ENCODE measurements around the gene PLXDC2.
"Not testable (repeated sequence)": the region's sequence is repeated elsewhere in the genome, so short reads cannot be mapped to it uniquely, and the experiment has no call there.

PLXDC2 gene

DNA sequence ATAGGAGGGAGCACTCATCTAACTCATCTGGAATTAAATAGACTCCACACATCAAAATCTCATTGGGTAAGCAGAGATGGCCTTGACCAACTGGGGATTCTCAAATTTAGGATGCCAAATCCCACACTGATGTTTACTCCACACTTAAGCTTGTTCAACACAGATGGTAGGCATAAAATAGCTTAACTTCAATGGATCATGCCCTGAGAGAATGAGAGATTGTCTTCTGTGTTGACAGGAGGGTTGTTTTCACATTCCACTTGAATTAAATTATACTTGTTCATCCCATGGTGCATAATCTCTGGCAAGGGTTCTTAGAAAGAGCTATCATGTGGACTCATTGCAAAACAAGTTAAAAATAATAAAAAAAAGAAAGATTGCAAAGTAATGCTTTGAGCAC is 391.4 kb downstream of the PLXDC2 start:
- DNase-seq (ENCODE audit: low spot score), result no peak

DNA sequence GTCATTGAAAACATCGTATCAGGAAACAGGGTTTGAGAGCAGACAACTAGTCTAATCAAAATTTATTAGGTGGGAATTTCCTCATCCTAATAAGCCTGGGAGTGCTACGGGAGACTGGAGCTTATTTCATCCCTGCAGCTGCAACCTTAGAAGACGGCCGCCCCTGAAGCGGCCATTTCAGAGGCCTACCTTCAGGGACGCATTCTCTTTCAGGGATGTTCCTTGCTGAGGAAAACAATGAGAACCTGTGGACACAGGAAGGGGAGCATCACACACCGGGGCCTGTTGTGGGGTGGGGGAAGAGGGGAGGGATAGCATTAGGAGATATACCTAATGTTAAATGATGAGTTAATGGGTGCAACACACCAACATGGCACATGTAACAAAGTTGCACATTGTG is 392.9 kb downstream of the PLXDC2 start:
- DNase-seq (ENCODE audit: low spot score), result not testable (repeated sequence)

DNA sequence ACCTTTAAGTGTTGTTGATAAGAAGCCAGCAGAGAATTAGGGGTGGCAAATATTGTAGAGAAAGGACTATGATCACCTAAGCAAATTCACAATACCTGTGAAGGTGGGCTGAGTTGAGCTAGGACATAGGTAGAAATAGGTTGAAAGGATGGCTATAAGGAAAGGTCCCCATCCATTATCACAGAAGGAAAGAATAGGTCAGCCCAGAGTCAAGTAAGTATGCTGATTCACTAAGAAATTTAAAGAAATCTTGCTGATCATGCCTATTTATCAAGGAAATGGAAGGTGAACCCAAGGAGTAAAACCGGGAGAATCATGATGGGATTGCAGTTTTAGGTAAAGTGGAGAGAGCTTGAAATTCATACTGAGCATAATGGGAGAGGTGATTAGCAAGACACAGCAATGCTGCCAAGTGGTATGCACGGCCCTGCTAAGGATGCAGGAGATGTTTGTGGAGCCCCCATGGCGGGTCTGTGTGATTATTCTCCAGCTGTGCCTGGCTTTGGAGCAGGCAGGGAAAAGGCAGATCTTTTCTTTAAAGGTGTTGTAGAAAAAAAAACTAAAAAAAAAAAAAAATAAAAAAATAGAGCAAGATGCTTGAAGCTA is 399.4 kb downstream of the PLXDC2 start:
- no peak for DNase-seq (ENCODE audit: low spot score)

DNA sequence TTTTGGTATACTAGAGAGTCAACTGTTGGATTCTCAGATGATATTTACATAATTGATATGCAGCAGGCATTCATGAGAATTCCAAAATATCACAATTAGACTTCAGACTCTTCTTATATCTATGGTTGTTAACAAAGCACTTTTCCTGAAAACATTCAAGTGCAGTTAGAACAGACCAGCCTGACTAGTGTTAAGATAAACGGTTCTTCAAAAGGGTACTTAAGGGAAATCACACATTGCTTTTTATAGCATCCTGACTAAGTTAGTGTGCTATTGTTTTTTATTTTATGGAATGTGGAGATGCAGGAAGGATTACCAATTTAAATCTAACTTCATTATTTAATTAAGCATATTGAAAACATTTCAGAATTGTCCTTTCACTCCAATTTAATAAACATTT is 405.1 kb downstream of the PLXDC2 start:
- DNase-seq (ENCODE audit: low spot score), result no peak

DNA sequence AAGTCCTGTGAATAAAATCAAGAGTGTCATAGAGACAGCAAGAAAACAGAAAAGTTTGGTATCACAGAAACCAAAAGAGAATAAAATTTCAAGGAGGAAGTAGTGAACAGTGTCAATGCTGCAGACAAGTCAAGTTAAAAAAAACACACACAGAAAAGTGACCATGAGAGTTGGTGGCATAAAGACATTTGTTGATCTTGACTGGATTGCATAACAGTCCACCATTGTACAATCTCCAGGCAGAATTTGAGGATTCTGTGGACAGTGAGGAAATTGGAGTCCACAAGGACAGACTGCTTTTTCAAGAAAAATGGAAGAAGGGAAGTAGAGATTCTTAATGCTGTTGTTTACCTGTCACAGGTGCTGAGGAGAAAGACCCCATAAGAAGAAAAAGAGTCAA is 412.5 kb downstream of the PLXDC2 start:
- no peak for DNase-seq (ENCODE audit: low spot score)

DNA sequence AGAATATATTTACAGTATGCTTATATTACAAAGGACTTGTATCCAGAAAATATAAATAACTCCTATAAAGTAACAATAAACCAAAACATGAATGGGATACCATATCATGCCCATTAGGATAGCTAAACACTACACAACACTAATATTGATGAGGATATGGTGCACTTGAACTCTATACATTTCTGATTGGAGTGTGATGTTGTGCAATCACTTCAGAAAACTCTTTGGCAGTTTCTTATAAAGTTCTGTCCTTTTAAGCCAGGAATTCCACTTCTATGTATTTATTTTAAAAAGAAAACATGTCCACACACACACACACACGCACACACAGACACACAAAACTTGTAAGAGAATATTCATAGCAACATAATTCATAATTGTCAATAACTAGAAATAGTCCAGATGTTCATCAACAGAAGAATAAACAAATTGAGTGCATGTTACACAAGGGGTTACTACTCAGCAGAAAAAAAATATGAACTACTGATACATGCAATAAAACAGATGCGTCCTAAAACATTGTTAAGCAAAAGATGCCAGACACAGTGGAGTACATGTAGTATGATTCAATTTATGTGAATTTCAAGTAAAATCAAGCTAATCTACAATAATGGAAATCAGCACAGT is 416.0 kb downstream of the PLXDC2 start:
- DNase-seq (ENCODE audit: low spot score), result no peak

DNA sequence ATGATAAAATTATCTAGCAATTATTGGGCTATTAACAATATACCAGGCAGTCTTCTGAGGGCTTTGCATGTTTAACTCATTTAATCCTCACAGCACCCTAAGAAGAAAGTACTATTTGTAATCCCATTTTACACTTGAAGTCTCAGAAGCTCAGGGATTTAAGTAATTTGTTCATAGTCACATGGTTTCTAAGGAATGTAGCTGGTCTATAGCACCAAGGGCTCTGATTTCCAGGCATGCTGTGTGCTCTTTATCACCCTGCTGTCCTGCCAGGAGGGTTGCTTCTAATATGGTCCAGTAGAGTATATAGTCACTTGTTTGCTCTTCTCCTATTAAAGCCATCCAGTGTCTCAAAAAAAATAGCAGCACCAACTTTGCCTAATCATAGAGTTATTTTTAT is 417.2 kb downstream of the PLXDC2 start:
- DNase-seq (ENCODE audit: low spot score), result no peak

DNA sequence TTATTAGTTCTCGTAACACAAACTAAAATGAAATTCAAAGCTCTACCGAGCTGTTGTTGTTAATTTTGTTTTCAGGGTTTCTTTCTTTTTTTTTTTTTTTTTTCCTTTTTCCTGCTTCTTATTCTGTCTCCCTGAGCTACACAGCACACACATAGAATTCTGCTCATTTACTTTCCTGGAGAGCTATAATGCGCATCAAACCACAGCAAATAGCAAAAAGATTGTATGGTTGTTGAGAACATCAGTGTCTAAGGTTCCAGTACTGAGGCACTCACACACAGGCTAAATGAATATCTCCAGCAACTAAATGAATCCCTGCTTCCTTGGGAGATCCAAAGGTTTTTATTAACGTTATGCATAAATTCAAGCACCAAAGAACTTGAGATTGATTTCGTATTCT is 418.3 kb downstream of the PLXDC2 start:
- DNase-seq (ENCODE audit: low spot score), result no peak

DNA sequence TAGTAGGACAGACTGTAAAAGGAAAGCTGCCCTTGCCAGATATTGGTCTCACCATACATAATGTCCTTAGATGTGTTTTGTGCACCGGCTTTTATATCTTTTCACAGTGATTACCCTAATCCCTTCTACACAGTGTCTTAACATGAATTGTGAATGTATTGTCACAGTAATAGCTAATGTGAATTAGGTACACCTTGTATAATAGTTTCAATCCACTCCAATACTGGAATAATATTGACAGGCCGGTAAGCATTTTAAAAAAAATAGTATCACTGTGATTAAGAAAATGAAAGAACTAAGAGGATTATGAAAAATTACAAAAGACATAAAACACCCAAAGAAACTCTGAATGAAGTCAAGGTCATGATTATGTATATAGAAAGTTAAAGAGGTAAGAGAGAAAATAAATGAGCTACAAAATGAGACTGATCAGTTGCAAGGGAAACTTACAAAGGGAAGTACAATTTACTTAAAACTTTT is 420.9 kb downstream of the PLXDC2 start:
- no peak for DNase-seq (ENCODE audit: low spot score)

DNA sequence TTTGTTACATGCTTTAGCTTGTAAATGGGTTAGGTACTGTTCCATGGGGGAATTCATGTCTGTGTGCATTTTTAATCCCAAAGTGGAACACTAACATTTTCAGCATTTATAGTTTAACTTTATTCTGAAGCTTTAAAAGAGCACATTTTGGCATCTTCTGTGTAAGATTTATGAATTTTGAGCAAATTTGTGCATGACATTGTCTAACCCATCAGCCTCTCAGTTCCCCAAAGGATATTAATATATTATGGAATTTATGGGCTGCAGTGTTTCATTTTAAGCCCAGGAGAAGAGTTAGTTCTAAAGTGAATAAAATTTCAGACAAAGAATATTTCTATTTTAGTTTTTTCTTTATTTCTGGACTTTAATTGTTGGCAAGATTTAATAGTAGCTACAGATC is 421.4 kb downstream of the PLXDC2 start:
- no peak for DNase-seq (ENCODE audit: low spot score)

DNA sequence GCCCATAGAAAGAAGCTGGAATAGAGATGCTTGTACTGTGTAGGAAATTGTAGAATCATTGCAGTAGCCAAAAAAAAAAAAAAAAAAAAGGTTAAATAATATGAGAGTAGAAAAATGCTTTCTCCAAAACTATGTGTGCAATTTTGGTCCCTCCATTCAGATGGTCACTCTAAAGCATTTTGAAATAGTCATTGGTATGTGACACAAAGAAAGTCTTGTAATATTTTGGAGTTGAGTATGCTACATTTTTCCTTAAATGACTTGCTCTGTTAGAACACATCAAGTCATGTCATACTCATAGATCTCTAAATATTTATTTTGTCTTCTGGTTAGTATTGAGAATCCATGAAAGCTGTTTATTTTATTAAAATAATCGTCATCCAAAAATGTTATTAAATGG is 424.4 kb downstream of the PLXDC2 start:
- DNase-seq (ENCODE audit: low spot score), result no peak

DNA sequence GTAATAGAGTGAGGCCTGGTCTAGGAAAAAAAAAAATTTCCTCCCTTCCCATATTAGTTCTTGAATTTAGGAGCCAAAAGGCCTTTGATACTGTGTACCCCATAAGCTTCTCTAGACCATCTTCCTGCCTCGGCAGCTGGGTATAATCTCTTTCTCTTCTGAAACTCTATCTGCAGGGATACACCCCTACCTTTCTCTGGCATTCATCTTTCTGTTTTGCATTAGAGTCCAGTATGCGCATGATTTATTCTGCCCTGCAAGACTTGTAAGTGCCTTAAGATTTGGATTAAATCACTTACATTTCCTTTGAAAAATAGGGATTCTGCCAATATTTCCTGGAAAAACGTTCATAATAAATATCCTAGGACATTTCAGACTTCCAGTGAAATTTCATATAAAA is 431.2 kb downstream of the PLXDC2 start:
- no peak for DNase-seq (ENCODE audit: low spot score)

DNA sequence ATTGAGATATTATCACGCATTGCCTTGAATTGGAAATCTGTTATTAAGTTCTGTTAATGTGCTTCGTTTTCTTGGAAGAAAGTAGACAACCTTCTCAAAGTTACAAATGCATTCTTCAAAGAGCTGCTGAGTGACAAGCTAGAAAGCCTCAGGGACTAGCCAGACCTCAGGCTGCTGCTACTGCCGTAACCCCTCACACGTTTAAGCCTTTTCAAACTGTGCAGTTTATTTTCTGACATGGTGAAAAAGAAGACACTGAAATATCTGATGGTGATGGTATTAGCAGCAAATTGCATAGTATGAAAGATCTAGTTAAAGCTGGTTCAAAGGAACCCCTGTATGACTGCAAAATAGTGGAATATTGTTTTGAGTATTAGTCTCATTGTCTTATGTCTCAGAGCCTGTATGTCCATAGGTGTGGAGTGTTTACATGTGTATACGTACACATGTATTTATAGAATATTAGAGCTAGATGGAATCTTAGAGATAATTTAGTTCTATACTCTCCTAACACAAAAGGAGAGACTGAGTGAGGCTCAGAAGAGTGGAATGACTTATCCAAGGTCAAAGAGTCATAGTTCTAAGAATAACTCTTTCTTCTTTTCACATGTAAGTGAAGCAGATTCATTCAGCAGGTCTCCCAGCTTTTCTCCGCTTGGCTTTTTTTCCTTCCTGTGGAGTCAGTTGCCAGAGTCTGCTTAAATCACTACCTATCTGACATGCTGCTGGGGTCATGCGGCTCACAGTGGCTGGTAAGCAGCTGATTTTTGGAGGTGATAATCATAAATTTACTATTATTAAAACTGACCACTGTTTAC is 431.9 kb downstream of the PLXDC2 start:
- DNase-seq (ENCODE audit: low spot score), result no peak

DNA sequence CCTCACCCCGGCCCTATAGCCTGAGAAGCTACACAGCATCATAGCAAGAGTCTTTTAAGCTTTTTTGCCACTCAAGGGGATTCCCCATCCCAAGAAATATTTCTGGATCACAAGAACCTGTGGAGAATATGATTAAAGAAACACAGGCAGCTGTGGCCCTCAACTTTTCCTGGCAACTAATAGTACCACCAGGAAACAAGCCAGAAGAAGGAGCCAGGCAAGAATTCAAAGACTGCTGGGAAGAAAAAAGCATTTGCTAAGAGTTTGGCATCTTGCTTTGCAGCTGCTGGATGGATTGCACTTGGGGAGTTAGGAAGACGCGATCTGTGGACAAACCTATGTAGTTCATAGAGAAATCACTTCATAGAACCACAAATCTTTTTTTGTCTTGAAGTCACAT is 437.8 kb downstream of the PLXDC2 start:
- no peak for DNase-seq (ENCODE audit: low spot score)

DNA sequence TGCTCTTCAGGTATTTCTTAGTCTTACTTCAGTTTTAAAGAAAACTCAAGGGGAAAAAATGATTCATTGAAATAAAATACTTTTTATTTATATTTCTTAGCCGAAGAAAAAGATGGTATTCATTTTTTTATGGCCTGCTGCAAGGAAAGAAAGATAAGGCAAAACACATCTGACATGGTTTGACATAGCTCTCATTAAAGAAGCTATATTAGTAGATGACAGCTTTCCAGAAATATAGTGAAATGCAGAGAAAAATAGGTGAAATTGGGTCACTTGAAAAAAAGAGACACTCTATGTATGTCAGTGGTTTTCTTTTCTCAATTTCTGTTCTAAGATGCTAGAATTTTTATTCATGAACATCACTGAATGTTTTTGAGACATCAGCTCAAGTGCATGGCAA is 438.3 kb downstream of the PLXDC2 start:
- no peak for DNase-seq (ENCODE audit: low spot score)

DNA sequence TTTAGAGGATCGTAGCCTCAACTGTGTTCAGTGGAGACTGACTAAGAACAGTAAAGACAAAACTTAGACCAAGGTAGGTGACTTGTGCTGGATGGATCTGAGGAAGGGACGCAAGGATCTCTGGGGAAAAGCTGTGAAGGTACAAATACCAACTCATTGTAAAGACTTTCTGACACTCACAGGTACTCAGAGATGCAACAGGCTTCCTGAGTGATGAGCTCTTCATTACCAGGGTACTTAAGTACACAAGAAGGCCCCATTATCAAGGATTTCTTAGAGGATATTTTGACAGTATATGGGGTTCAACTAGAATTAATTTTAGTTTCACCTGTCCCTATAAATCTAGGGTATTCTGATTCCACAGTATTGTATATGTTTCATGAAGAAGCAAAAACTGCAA is 440.7 kb downstream of the PLXDC2 start:
- DNase-seq (ENCODE audit: low spot score), result no peak

DNA sequence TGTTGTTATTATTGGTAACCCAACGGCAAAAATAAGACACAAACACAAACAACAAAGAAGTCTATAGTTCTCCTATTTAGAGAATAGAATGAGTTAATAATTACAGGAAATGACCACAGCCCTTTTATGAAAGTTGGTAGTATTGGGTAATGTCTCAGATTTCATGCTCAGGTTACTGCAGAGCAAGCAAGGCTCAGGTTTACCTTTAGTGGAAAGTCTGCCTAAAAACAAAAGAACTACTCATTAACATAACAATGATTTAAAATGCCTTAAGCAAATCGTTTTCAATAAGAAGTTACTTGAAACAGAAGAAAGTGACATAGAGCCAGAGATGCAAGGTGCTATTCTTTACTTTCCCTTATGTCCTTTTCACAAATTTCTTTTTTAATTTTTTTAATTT is 441.2 kb downstream of the PLXDC2 start:
- DNase-seq (ENCODE audit: low spot score), result no peak

DNA sequence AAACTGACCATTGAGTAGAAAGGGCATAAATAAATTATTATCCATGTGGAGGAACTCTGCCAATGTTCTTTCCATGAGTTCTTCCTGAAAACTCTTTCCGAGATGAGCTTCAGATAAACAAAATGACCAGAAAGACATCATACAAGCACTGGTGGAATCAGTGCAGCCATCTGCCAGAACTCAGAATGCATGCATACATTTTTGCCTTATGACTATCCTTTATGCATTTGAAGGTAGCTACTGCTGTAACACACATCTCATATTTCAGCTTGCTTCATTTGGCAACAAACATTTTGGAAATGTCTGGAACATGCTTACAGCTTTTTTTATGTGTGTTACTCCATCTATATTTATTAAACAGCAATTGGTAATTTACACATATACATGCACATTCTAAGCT is 448.9 kb downstream of the PLXDC2 start:
- DNase-seq (ENCODE audit: low spot score), result no peak

DNA sequence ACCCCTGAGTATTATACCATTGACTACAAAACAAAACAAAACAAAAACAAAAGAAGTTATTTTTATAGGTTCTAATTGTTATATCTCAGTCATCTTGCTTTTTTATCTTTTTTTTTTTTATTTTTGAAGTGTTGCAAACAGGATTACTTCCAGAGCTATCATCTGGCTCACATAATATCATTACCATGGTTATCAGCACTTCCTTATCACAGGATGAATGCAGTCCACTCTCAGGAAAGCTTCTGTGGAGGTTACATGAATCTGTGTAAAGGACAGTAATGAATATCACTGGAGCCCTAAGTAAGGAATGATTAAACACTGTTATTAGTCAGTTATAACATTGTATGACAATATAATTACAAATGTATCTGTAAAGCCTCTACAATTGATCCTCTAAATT is 451.5 kb downstream of the PLXDC2 start:
- no peak for DNase-seq (ENCODE audit: low spot score)

DNA sequence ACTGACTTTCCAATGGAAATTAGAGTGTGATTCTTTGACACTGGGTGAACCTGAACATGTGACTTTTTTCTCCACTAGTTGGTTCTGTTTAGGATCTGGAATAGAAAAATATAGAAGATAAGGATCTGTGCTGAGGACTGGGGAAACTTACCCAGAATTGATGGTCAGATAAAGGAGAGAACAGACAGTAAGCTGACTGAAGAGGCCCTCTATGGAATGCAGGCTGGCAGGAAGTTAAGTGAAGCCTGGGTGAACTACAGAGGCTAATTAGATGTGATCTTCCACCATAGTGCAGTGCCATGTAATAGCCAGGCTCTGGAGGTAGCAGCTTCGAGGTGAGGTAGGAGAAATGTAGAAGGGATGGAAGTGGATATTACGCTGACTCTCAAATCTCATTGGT is 455.3 kb downstream of the PLXDC2 start:
- no peak for DNase-seq (ENCODE audit: low spot score)

DNA sequence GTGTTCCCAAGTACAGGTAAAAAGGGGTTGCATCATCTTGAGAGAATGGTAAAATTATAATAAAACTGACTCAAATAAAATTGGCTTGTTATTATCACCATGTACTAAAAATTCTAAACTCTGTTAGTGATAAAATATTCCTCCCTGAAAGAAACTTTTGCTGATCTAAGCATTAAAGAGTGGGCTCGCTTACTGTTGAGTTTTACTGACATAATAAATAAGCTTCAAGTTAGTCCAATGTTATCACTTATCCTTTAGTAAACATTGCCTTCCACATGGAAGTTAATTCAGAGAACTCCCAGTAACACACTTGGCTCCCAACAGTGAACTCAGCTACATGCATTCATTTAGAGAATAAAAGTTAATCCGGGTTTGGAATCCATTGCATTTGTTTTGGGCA is 456.4 kb downstream of the PLXDC2 start:
- DNase-seq (ENCODE audit: low spot score), result no peak

DNA sequence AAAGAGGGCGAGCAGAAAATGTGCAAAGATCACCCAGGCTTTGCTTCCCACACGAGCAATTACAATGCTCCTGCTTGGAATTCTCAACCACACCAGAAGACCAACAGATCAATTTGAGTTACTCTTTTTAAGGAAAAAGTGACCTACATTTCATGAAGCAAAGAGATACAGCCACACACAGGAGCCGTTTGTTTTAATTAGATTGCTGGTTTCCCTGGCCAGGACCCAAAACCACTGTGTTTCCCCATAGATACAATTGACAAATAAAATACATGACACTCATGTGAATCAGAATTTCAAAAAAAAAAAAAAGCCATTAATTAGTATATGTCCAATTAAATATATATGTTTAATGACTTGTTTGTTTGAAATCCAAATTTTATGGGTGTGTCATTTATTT is 458.3 kb downstream of the PLXDC2 start:
- no peak for DNase-seq (ENCODE audit: low spot score)

Measured in NAMALWA (cell line).